ENCODE data around the gene MRO.

DNA sequence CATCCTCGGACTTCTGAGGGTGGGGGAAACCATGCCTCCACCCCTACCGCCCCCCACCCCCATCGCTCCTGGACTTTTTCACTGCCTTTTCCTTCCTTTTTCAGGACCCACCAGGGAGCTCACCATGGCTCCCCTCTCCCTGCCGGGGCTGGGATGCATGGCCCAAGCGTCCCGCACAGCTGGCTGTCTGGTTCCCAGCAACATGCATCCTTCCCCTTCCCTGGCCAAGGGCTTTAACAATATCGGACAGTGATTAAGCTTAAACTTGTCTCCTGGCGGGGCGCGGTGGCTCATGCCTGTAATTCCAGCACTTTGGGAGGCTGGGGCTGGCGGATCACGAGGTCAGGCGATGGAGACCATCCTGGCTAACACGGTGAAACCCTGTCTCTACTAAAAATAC lies 44.1 kb downstream of the MRO start:
- TF ChIP-seq, protein P1, sequence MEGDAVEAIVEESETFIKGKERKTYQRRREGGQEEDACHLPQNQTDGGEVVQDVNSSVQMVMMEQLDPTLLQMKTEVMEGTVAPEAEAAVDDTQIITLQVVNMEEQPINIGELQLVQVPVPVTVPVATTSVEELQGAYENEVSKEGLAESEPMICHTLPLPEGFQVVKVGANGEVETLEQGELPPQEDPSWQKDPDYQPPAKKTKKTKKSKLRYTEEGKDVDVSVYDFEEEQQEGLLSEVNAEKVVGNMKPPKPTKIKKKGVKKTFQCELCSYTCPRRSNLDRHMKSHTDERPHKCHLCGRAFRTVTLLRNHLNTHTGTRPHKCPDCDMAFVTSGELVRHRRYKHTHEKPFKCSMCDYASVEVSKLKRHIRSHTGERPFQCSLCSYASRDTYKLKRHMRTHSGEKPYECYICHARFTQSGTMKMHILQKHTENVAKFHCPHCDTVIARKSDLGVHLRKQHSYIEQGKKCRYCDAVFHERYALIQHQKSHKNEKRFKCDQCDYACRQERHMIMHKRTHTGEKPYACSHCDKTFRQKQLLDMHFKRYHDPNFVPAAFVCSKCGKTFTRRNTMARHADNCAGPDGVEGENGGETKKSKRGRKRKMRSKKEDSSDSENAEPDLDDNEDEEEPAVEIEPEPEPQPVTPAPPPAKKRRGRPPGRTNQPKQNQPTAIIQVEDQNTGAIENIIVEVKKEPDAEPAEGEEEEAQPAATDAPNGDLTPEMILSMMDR (IDR thresholded peaks at IDR 0.05) = no peak
- no peak for TF ChIP-seq POLR2A (IDR thresholded peaks at IDR 0.05)
